ENCODE results near the gene CFHR4. TPM values are rescaled to one million over a fixed set of nuclear protein-coding genes. Genes with fewer than 3 reads are reported as not detected.
"Not testable (repeated sequence)": the region's sequence is repeated elsewhere in the genome, so short reads cannot be mapped to it uniquely, and the experiment has no call there.

CFHR4 gene
- total and polyA plus RNA-seq, 2 experiments from 2014 or later = 0.21 to 3.4 TPM

GRCh38 chr1:196933531-196934189, 45.8 kb downstream of the CFHR4 start:
- H3K79me2 ChIP-seq = no peaks in the 10 kb centered on the region
- no peaks in the 10 kb centered on the region for H4K20me1 ChIP-seq (ENCODE audit: insufficient read depth, poor library complexity, severe bottlenecking)
- no peaks in the 10 kb centered on the region for H3K36me3 ChIP-seq (replicated peaks; ENCODE audit: insufficient read depth, low read depth)
- H3K9me2 ChIP-seq (replicated peaks; ENCODE audit: insufficient read depth) = no peaks in the 10 kb centered on the region
- no peak overlapping the region for H2AFZ ChIP-seq
- H3K27ac ChIP-seq = no peak overlapping the region
- H3K9me3 ChIP-seq (ENCODE audit: low read depth) = no peaks in the 10 kb centered on the region
- no peak overlapping the region for H3K4me3 ChIP-seq
- H3K4me2 ChIP-seq = no peak overlapping the region
- 91% methylated on average over 28 of the region's 32 CpGs for WGBS (ENCODE audit: low lambda C conversion rate, missing lambda C conversion rate)
- no peaks in the 10 kb centered on the region for H3K27me3 ChIP-seq
- no peaks in the 10 kb centered on the region for H3K4me1 ChIP-seq (ENCODE audit: insufficient read depth)
- no peak for TF ChIP-seq EZH2 (IDR thresholded peaks at IDR 0.05; ENCODE audit: borderline replicate concordance)
- no peak for DNase-seq (ENCODE audit: low spot score)

GRCh38 chr1:196941474-196941873, 53.6 kb downstream of the CFHR4 start:
- not testable (repeated sequence) for H3K9me3 ChIP-seq (ENCODE audit: low read depth); H3K4me2 ChIP-seq; H3K27me3 ChIP-seq; H3K4me3 ChIP-seq; H4K20me1 ChIP-seq (ENCODE audit: insufficient read depth, poor library complexity, severe bottlenecking); H3K79me2 ChIP-seq; H3K9me2 ChIP-seq (replicated peaks; ENCODE audit: insufficient read depth); H3K4me1 ChIP-seq (ENCODE audit: insufficient read depth); H2AFZ ChIP-seq; H3K27ac ChIP-seq; H3K36me3 ChIP-seq (replicated peaks; ENCODE audit: insufficient read depth, low read depth)
- 58% methylated on average over 6 of the region's 6 CpGs for WGBS (ENCODE audit: low lambda C conversion rate, missing lambda C conversion rate)
- peak; percentile 39 for DNase-seq (ENCODE audit: low spot score)

GRCh38 chr1:196943568-196943967, 55.7 kb downstream of the CFHR4 start, which contains the start of gene CFHR2:
TSS of gene CFHR2 (plus strand) at chr1:196943738. CDS start at chr1:196943881, 143 bp downstream.
- not testable (repeated sequence) for H4K20me1 ChIP-seq (ENCODE audit: insufficient read depth, poor library complexity, severe bottlenecking); H3K27ac ChIP-seq; H3K27me3 ChIP-seq; H3K4me2 ChIP-seq; H3K4me1 ChIP-seq (ENCODE audit: insufficient read depth); H3K79me2 ChIP-seq; H3K9me2 ChIP-seq (replicated peaks; ENCODE audit: insufficient read depth); H3K36me3 ChIP-seq (replicated peaks; ENCODE audit: insufficient read depth, low read depth); DNase-seq (ENCODE audit: low spot score); H3K9me3 ChIP-seq (ENCODE audit: low read depth); H2AFZ ChIP-seq; H3K4me3 ChIP-seq
- no CpG with 5 or more reads among the region's 1 CpG for WGBS (ENCODE audit: low lambda C conversion rate, missing lambda C conversion rate)

GRCh38 chr1:196951711-196952394, 64.0 kb downstream of the CFHR4 start:
- H3K9me2 ChIP-seq (replicated peaks; ENCODE audit: insufficient read depth) = no peaks in the 10 kb centered on the region
- no peaks in the 10 kb centered on the region for H3K9me3 ChIP-seq (ENCODE audit: low read depth)
- no peaks in the 10 kb centered on the region for H3K36me3 ChIP-seq (replicated peaks; ENCODE audit: insufficient read depth, low read depth)
- H4K20me1 ChIP-seq (ENCODE audit: insufficient read depth, poor library complexity, severe bottlenecking) = no peaks in the 10 kb centered on the region
- no peak overlapping the region for H3K27ac ChIP-seq
- no peak for DNase-seq (ENCODE audit: low spot score)
- H3K4me3 ChIP-seq = no peak overlapping the region
- H2AFZ ChIP-seq = no peak overlapping the region
- TF ChIP-seq EZH2 (IDR thresholded peaks at IDR 0.05; ENCODE audit: borderline replicate concordance) = no peak
- TF ChIP-seq CTCF (IDR thresholded peaks at IDR 0.05; ENCODE audit: poor library complexity) = no peak
- TF ChIP-seq EZH2phosphoT487 (IDR thresholded peaks at IDR 0.05; ENCODE audit: low read depth, severe bottlenecking, unreplicated experiment) = no peak
- H3K4me2 ChIP-seq = no peak overlapping the region
- 82% methylated on average over 2 of the region's 2 CpGs for WGBS (ENCODE audit: low lambda C conversion rate, missing lambda C conversion rate)
- no peaks in the 10 kb centered on the region for H3K4me1 ChIP-seq (ENCODE audit: insufficient read depth)
- no peaks in the 10 kb centered on the region for H3K79me2 ChIP-seq
- H3K27me3 ChIP-seq = no peaks in the 10 kb centered on the region

- H3K27me3 ChIP-seq = no peaks in the 10 kb centered on the region
- no peaks in the 10 kb centered on the region for H3K79me2 ChIP-seq
- no peak overlapping the region for H3K4me2 ChIP-seq
- no peak overlapping the region for H3K27ac ChIP-seq
- no peak for DNase-seq (ENCODE audit: low spot score)
- WGBS (ENCODE audit: low lambda C conversion rate, missing lambda C conversion rate) = 57% methylated on average over 2 of the region's 2 CpGs
- H3K36me3 ChIP-seq (replicated peaks; ENCODE audit: insufficient read depth, low read depth) = no peaks in the 10 kb centered on the region
- H3K4me1 ChIP-seq (ENCODE audit: insufficient read depth) = no peaks in the 10 kb centered on the region
- no peak overlapping the region for H2AFZ ChIP-seq
- no peak for TF ChIP-seq EZH2phosphoT487 (IDR thresholded peaks at IDR 0.05; ENCODE audit: low read depth, severe bottlenecking, unreplicated experiment)
- TF ChIP-seq CTCF (IDR thresholded peaks at IDR 0.05; ENCODE audit: poor library complexity) = no peak
- no peak for TF ChIP-seq EZH2 (IDR thresholded peaks at IDR 0.05; ENCODE audit: borderline replicate concordance)
- H3K9me3 ChIP-seq (ENCODE audit: low read depth) = no peaks in the 10 kb centered on the region
- no peaks in the 10 kb centered on the region for H4K20me1 ChIP-seq (ENCODE audit: insufficient read depth, poor library complexity, severe bottlenecking)
- H3K9me2 ChIP-seq (replicated peaks; ENCODE audit: insufficient read depth) = no peaks in the 10 kb centered on the region
- H3K4me3 ChIP-seq = no peak overlapping the region
These were observed 66.9 kb downstream of the CFHR4 start for GRCh38 chr1:196954778-196955177.
